Fibroblast of lung (primary cell): ENCODE data around the gene TUBGCP5.

ENCODE experiments used
- EZH2 ChIP-seq: IDR thresholded peaks from 2 replicates; pipeline ENCODE4 v1.5.1; 2012; ENCODE audit warnings: low read length, control low read depth, mild to moderate bottlenecking; ENCODE audit errors: missing control alignments
- TF ChIP-seq, protein P1 (sequence below), 2 donors: IDR thresholded peaks in 1 of 2; conservative IDR thresholded peaks in 1 of 2; 1 replicate in 1 of 2; 2 replicates in 1 of 2; pipeline ENCODE4 v1.5.1; 2011 to 2012; ENCODE audit warnings: low read length in 2 of 2, control low read depth in 1 of 2, inconsistent platforms in 1 of 2, low read depth in 1 of 2, mild to moderate bottlenecking in 1 of 2

DNA sequence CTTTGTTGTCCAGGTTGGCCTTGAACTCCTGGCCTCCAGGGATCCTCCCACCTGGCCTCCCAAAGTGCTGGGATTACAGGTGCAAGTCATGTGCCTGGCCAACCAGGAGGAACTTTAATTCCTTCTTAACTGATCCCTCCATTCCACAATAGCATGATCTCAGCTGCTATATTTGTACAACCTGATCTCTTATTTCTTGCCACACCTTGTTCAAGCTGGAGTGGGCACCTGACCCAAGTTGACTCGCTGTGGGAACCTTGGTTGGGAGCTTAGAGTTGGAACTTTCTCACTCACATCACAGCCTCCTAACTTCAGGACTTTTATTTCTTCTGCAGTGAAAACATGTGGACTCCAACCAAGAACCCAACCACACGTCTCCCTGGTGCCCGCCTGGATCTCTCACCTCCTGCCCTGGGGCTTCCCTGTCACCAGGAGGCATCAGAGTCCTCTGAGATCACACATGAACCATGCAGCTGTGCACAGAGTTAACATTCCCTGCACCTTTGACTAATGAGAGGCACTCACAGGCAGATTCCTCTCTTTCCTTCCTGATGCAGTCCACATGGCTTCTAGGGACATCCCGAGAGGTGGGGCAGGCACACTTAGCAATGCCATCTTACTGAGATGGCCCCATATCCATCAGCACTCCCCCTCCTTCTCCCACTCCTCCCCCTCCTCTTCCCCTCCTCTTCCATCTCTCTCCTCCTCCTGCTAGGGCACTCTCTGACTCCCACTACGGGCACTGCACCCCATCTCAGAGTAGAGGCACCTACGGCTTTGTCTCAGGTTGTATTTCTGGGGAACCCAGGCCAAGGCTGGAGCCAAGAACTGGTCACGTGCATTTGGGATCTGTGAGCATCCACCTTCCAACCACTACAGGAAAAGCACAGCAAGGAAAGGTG, 49.5 kb downstream of the TUBGCP5 start:
- TF ChIP-seq, protein P1, sequence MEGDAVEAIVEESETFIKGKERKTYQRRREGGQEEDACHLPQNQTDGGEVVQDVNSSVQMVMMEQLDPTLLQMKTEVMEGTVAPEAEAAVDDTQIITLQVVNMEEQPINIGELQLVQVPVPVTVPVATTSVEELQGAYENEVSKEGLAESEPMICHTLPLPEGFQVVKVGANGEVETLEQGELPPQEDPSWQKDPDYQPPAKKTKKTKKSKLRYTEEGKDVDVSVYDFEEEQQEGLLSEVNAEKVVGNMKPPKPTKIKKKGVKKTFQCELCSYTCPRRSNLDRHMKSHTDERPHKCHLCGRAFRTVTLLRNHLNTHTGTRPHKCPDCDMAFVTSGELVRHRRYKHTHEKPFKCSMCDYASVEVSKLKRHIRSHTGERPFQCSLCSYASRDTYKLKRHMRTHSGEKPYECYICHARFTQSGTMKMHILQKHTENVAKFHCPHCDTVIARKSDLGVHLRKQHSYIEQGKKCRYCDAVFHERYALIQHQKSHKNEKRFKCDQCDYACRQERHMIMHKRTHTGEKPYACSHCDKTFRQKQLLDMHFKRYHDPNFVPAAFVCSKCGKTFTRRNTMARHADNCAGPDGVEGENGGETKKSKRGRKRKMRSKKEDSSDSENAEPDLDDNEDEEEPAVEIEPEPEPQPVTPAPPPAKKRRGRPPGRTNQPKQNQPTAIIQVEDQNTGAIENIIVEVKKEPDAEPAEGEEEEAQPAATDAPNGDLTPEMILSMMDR (conservative IDR thresholded peaks at IDR 0.05 in 1 of 2, IDR thresholded peaks at IDR 0.05 in 1 of 2; ENCODE audit: low read depth in 1 of 2, low read length in 2 of 2) = no peak
- TF ChIP-seq EZH2 = no peak
